ENCODE data around the gene FMNL2. TPM values are rescaled to one million over a fixed set of nuclear protein-coding genes. Genes with fewer than 3 reads are reported as not detected.

FMNL2 gene
- total and polyA plus RNA-seq, 4 donors = 1.5 to 9.3 (median 5.1) TPM

- no peak for TF ChIP-seq ZBTB33 (IDR thresholded peaks at IDR 0.05)
Measured at GRCh38 chr2:152445791-152446201, 110.8 kb downstream of the FMNL2 start (continued).

GRCh38 chr2:152446213-152446612 lies 111.2 kb downstream of the FMNL2 start:
- TF ChIP-seq RXRA (IDR thresholded peaks at IDR 0.05) (no peak), YY1 (IDR thresholded peaks at IDR 0.05) (no peak), MAX (IDR thresholded peaks at IDR 0.05) (no peak), FOXA2 (IDR thresholded peaks at IDR 0.05) (no peak), SP1 (IDR thresholded peaks at IDR 0.05) (no peak), NR2F2 (IDR thresholded peaks at IDR 0.05) (no peak)
- Histone ChIP-seq H3K4me1 (ENCODE audit: control insufficient read depth in 4 of 4, insufficient read depth in 4 of 4, low read length in 3 of 4) (no peaks in the 10 kb centered on the region), H3K4me3 (ENCODE audit: low read depth in 1 of 3, low read length in 3 of 3) (no peak overlapping the region), H3K9ac (ENCODE audit: low read depth in 1 of 2, low read length in 2 of 2) (no peak overlapping the region), H3K27ac (ENCODE audit: low read depth in 1 of 2, low read length in 2 of 2) (no peak overlapping the region), H3K9me3 (ENCODE audit: control insufficient read depth in 4 of 4, low read length in 3 of 4) (no peaks in the 10 kb centered on the region), H3K36me3 (ENCODE audit: control insufficient read depth in 4 of 4, insufficient read depth in 3 of 4, low read depth in 1 of 4, low read length in 3 of 4) (no peaks in the 10 kb centered on the region), H3K27me3 (ENCODE audit: control insufficient read depth in 4 of 4, insufficient read depth in 4 of 4, low read length in 3 of 4) (no peaks in the 10 kb centered on the region)
- WGBS = 73% methylated on average over 1 of the region's 1 CpG
- no peak for DNase-seq (ENCODE audit: low spot score)

- no peak overlapping the region for H3K27ac ChIP-seq (ENCODE audit: low read depth in 1 of 2, low read length in 2 of 2)
- no peak for DNase-seq (ENCODE audit: low spot score)
- no peak for TF ChIP-seq MAX (IDR thresholded peaks at IDR 0.05)
- no peak for TF ChIP-seq RXRA (IDR thresholded peaks at IDR 0.05)
- TF ChIP-seq ATF3 (IDR thresholded peaks at IDR 0.05) = no peak
- no peak for TF ChIP-seq TAF1 (conservative IDR thresholded peaks at IDR 0.05)
- no peak for TF ChIP-seq CTCF (IDR thresholded peaks at IDR 0.05; ENCODE audit: low read depth, low read length, missing input control)
- no peak for TF ChIP-seq FOXA2 (IDR thresholded peaks at IDR 0.05)
- no peak for TF ChIP-seq REST (IDR thresholded peaks at IDR 0.05)
- TF ChIP-seq SP1 (IDR thresholded peaks at IDR 0.05) = no peak
- TF ChIP-seq HNF4G (IDR thresholded peaks at IDR 0.05) = no peak
- TF ChIP-seq NR2F2 (IDR thresholded peaks at IDR 0.05) = no peak
- TF ChIP-seq HNF4A (conservative IDR thresholded peaks at IDR 0.05) = no peak
- no peak for TF ChIP-seq YY1 (IDR thresholded peaks at IDR 0.05)
- no peak for TF ChIP-seq FOXA1 (IDR thresholded peaks at IDR 0.05)
- TF ChIP-seq RAD21 (IDR thresholded peaks at IDR 0.05) = no peak
- TF ChIP-seq EGR1 (IDR thresholded peaks at IDR 0.05; ENCODE audit: low read depth in 2 of 2) = no peak
- TF ChIP-seq JUND (IDR thresholded peaks at IDR 0.05) = no peak
- TF ChIP-seq ZBTB33 (IDR thresholded peaks at IDR 0.05) = no peak
- no peak for TF ChIP-seq GABPA (IDR thresholded peaks at IDR 0.05 in 1 of 2, conservative IDR thresholded peaks at IDR 0.05 in 1 of 2)
- no peaks in the 10 kb centered on the region for H3K9me3 ChIP-seq (ENCODE audit: control insufficient read depth in 4 of 4, low read length in 3 of 4)
- WGBS = 94% methylated on average over 1 of the region's 1 CpG
- H3K27me3 ChIP-seq (ENCODE audit: control insufficient read depth in 4 of 4, insufficient read depth in 4 of 4, low read length in 3 of 4) = no peaks in the 10 kb centered on the region
- H3K36me3 ChIP-seq (ENCODE audit: control insufficient read depth in 4 of 4, insufficient read depth in 3 of 4, low read depth in 1 of 4, low read length in 3 of 4) = peaks cover 0 to 1% (median 0%) of the 10 kb centered on the region in 4 donors
- H3K4me3 ChIP-seq (ENCODE audit: low read depth in 1 of 3, low read length in 3 of 3) = no peak overlapping the region
- no peaks in the 10 kb centered on the region for H3K4me1 ChIP-seq (ENCODE audit: control insufficient read depth in 4 of 4, insufficient read depth in 4 of 4, low read length in 3 of 4)
- no peak overlapping the region for H3K9ac ChIP-seq (ENCODE audit: low read depth in 1 of 2, low read length in 2 of 2)
Measured at GRCh38 chr2:152447897-152448296, 112.9 kb downstream of the FMNL2 start.
